Breast epithelium (tissue), 4 donors: ENCODE results near the gene SLC2A8. TPM values are rescaled to one million over a fixed set of nuclear protein-coding genes. Genes with fewer than 3 reads are reported as not detected.

Source experiments
- DNase-seq, 2 donors: peaks; one replicate each; pipeline ENCODE4 v3.0.0-alpha.2; 2019; ENCODE audit warnings: low spot score in 2 of 2
- H3K27ac ChIP-seq, 2 donors: fragments of 200-600 bp; sonication (generic) in 1 of 2; one replicate each; pipeline ENCODE4 v1.5.1; 2016 to 2019; ENCODE audit warnings: mild to moderate bottlenecking in 1 of 2
- H3K27me3 ChIP-seq, 2 donors: fragments of 200-600 bp; sonication (generic) in 1 of 2; one replicate each; pipeline versions ENCODE4 v1.5.1 to v1.6.0; 2017 to 2019; ENCODE audit warnings: control low read depth in 1 of 2, mild to moderate bottlenecking in 1 of 2
- H3K36me3 ChIP-seq: fragments of 200-600 bp; one replicate; pipeline ENCODE4 v1.5.1; 2019
- H3K4me1 ChIP-seq, 2 donors: fragments of 200-600 bp; sonication (generic); one replicate each; pipeline ENCODE4 v1.5.1; 2016 to 2019; ENCODE audit warnings: control low read depth in 1 of 2
- H3K4me3 ChIP-seq, 3 donors: fragments of 200-600 bp; sonication (generic); 1 replicate in 2 of 3; 2 replicates in 1 of 3; pipeline ENCODE4 v1.5.1; 2016 to 2019; ENCODE audit warnings: mild to moderate bottlenecking in 3 of 3, moderate library complexity in 2 of 3
- H3K9me3 ChIP-seq, 2 donors: fragments of 200-600 bp; sonication (generic) in 1 of 2; one replicate each; pipeline ENCODE4 v1.5.1; 2016 to 2019; ENCODE audit warnings: control low read depth in 1 of 2
- POLR2A ChIP-seq: fragments of 450-650 bp; IDR thresholded peaks from one replicate; pipeline ENCODE4 v1.6.1; 2016; ENCODE audit warnings: antibody characterized with exemption, mild to moderate bottlenecking, moderate library complexity
- POLR2AphosphoS5 ChIP-seq, 3 donors: sonication (generic); formaldehyde crosslinking; IDR thresholded peaks; one replicate each; pipeline ENCODE4 v1.6.1; 2017; ENCODE audit warnings: antibody characterized with exemption in 3 of 3
- intact Hi-C: fragments of 100-400 bp; cut with DNase I; formaldehyde crosslinking; loops from one replicate; pipeline ENCODE4 v1.15.1; 2023; ENCODE audit warnings: low total_unique reads
- total RNA-seq, 3 donors: library from RNA; depleted of rRNA; stranded (reverse); fragments of >200 nt; gene quantifications; one replicate each; pipeline ENCODE4 v1.1.0, GENCODE V29; 2016
- TF ChIP-seq, protein P1 (sequence below), 3 donors: fragments of 450-650 bp; IDR thresholded peaks; one replicate each; pipeline ENCODE4 v1.5.1; 2016 to 2017; ENCODE audit warnings: antibody characterized with exemption in 3 of 3, mild to moderate bottlenecking in 3 of 3, moderate library complexity in 3 of 3

Gene SLC2A8
- total RNA-seq, 3 donors from 2014 or later: 17.7 to 38.7 (median 20.9) TPM

DNA sequence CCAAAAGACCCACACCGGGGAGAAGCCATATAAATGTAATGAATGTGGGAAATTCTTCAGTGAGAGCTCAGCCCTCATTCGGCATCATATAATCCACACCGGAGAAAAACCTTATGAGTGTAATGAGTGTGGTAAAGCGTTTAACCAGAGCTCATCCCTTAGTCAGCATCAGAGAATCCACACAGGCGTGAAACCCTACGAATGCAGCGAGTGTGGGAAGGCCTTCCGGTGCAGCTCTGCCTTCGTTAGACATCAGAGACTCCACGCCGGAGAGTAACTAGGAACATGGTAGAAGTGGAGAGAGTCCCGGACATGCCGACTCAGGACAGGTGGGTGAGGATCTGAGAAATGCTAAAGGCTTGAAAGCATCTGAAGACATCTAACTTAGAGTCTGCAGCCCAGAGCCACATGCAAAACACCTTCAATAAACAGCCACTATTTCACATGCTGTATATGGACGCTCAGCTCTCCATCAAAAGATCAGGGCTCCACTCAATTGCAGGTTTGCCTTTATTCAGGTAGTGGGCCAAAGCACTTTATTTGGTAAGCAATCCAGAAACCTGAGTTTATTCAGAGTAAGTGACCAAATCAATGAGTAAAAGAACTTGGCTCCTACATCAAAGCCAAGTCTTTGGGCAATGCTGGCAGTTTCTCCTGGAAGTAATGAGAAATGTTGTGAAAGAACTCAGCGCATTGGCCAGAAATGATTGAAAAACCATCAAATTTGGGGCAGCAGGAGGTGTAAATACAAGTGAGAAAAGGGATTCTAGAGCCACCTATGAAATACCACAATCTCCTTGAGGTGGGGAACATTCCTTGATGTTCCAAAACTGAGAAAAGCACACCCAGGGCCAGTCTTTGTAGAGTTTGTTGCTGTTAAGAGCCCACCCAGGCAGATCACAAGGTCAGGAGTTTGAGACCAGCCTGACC lies 48.2 kb downstream of the SLC2A8 start:
- DNase-seq: peak in 1 of 2 donors; percentile 27
- H3K27ac ChIP-seq: peak overlapping the region; percentile 44 to 54
- intact Hi-C loops: loop anchor here (10.0 kb wide), 1 partner anchor 1530 kb away; no protein-coding TSS in a partner anchor

DNA sequence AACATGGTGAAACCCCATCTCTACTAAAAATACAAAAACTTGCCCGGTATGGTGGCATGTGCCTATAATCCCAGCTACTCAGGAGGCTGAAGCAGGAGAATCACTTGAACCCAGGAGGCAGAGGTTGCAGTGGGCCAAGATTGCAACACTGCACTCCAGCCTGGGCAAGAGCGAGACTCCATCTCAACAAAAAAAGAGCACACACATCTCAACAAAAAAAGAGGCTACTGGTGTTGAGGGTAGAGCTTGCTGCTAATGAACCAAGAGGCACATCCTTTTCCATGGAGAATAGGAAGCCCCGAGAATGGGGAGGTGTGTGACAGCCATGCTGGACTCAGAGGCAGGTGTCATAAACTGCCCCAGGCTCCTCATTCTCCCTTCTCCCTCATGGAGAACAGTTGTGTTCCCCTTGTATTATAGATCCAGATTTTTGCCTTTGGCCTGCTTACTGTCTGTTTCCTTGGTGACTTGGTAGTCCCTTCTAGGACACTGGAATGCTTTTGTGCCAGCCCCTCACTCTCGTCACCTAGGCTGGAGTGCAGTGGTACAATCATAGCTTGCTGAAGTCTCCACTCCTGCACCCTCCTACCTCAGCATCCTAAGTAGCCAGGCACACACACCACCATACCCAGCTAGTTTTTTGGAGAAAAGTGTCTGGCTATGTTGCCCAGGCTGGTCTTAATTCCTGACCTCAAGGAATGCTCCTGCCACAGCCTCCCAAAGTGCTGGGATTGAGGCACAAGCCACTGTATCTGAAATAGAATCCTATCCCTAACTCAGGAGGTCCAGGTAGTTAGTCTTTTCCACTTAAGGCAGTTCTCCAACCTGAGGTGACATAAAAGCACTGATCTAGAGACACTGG lies 49.1 kb downstream of the SLC2A8 start:
- Histone ChIP-seq H3K9me3 (peaks cover 3 to 7% of the 10 kb centered on the region in 2 donors), H3K4me1 (no peaks in the 10 kb centered on the region), H3K27me3 (no peaks in the 10 kb centered on the region), H3K4me3 (no peak overlapping the region), H3K36me3 (peaks cover 12% of the 10 kb centered on the region), H3K27ac (peak overlapping the region; percentile 44 to 48)
- DNase-seq: no peak
- intact Hi-C loops: loop anchor here (10.0 kb wide), 1 partner anchor 1529 kb away; no protein-coding TSS in a partner anchor
- TF ChIP-seq, protein P1, sequence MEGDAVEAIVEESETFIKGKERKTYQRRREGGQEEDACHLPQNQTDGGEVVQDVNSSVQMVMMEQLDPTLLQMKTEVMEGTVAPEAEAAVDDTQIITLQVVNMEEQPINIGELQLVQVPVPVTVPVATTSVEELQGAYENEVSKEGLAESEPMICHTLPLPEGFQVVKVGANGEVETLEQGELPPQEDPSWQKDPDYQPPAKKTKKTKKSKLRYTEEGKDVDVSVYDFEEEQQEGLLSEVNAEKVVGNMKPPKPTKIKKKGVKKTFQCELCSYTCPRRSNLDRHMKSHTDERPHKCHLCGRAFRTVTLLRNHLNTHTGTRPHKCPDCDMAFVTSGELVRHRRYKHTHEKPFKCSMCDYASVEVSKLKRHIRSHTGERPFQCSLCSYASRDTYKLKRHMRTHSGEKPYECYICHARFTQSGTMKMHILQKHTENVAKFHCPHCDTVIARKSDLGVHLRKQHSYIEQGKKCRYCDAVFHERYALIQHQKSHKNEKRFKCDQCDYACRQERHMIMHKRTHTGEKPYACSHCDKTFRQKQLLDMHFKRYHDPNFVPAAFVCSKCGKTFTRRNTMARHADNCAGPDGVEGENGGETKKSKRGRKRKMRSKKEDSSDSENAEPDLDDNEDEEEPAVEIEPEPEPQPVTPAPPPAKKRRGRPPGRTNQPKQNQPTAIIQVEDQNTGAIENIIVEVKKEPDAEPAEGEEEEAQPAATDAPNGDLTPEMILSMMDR (IDR thresholded peaks at IDR 0.05): no peak
- no peak for TF ChIP-seq POLR2A
- no peak for TF ChIP-seq POLR2AphosphoS5 (IDR thresholded peaks at IDR 0.05)

More for the DNA sequence above, 48.2 kb downstream of the SLC2A8 start:
- TF ChIP-seq POLR2A (no peak), POLR2AphosphoS5 (IDR thresholded peaks at IDR 0.05) (peak in 1 of 3 donors; percentile 33)
- H3K4me1 ChIP-seq: no peaks in the 10 kb centered on the region
- peaks cover 3 to 7% of the 10 kb centered on the region in 2 donors for H3K9me3 ChIP-seq
- peaks cover 12% of the 10 kb centered on the region for H3K36me3 ChIP-seq
- H3K27me3 ChIP-seq: no peaks in the 10 kb centered on the region
- no peak overlapping the region for H3K4me3 ChIP-seq

DNA sequence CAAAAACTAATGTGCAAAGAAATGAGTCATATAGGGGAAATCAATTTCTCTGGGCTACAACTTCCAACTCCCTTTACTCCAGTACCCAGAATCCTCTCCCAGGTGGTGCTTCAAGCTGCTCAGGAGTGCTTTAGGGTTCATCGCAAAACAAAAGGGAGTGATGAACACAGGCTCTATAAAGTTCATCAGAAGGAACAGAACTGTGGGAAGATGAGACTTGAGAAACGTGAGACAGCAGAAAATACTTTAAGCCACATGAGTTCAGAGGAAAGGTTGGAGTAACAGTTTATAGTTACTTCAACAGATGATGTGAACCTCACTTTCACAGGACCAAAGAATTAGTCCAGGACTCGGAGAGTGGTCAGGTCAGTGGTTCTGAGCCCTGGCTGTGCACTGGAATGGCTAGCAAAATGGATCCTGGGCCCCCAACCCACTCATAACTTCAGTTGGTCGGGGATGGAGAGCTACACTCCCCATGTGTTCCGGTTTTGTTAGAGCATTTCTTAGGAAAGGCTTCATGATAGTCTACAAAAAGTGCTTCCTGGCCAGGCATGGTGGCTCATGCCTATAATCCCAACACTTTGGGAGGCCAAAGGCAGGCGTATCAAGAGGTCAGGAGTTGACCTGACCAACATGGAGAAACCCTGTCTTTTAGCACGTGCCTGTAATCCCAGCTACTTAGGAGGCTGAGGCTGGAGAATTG lies 49.9 kb downstream of the SLC2A8 start:
- Histone ChIP-seq H3K27ac (peak overlapping the region in 1 of 2 donors; percentile 44), H3K4me3 (no peak overlapping the region), H3K27me3 (no peaks in the 10 kb centered on the region), H3K4me1 (no peaks in the 10 kb centered on the region), H3K36me3 (peaks cover 12% of the 10 kb centered on the region), H3K9me3 (peaks cover 3 to 7% of the 10 kb centered on the region in 2 donors)
- DNase-seq: no peak
- intact Hi-C loops: loop anchor here (10.0 kb wide), 1 partner anchor 1528 kb away; no protein-coding TSS in a partner anchor
- TF ChIP-seq, protein P1 (IDR thresholded peaks at IDR 0.05): no peak
- TF ChIP-seq POLR2A (no peak), POLR2AphosphoS5 (IDR thresholded peaks at IDR 0.05) (no peak)

DNA sequence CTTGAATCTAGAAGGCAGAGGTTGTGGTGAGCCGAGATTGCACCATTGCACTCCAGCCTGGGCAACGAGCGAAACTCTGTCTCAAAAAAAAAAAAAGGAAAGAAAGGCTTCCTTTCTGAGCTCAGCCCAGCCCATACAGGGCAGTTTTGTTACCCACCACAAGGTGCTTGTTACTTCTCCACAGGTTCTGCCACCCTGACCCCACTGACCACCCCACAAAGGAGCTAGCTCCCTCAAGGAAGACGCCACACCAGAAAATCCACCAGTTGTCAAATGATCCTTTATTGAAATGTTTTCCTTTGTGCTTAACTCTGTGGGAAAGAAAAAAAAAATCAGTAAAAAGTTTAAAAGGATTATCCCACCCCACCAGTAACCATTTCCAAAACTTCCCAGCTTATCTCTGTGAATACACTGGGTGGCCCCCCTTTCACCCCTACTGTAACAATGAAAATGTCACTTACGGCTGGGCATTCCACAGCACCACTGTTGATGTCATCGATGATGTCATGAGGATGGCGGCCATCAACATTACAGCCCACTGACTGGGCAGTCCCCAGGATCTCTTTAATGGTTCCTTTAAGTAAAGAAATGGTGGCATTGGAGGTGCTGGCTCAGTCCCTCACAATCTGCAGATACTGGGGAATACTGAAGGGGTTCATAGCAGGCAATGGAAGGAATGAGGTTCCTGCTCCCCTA lies 50.6 kb downstream of the SLC2A8 start:
- Histone ChIP-seq H3K9me3 (peaks cover 3 to 7% of the 10 kb centered on the region in 2 donors), H3K27me3 (no peaks in the 10 kb centered on the region), H3K27ac (peak overlapping the region in 1 of 2 donors; percentile 17), H3K4me3 (no peak overlapping the region), H3K36me3 (peaks cover 12% of the 10 kb centered on the region), H3K4me1 (peaks cover 0 to 2% of the 10 kb centered on the region in 2 donors)
- intact Hi-C loops: loop anchor here (10.0 kb wide), 1 partner anchor 1527 kb away; no protein-coding TSS in a partner anchor
- DNase-seq: no peak
- TF ChIP-seq POLR2AphosphoS5 (IDR thresholded peaks at IDR 0.05) (no peak), POLR2A (no peak)
- TF ChIP-seq, protein P1 (IDR thresholded peaks at IDR 0.05): no peak
